GM23248 (cell line): Measurements from ENCODE around the gene BMS1. TPM values are rescaled to one million over a fixed set of nuclear protein-coding genes. Genes with fewer than 3 reads are reported as not detected.
"Not testable (repeated sequence)": the region's sequence is repeated elsewhere in the genome, so short reads cannot be mapped to it uniquely, and the experiment has no call there.

ENCODE experiments used
- DNase-seq: peaks from one replicate; pipeline ENCODE4 v3.0.0-alpha.2; 2015
- H2AFZ ChIP-seq: fragments of 200-600 bp; sonication (generic); 2 replicates; pipeline ENCODE4 v1.6.1; 2016; ENCODE audit warnings: antibody characterized with exemption
- H3F3A ChIP-seq: fragments of 200-600 bp; sonication (generic); 2 replicates; pipeline ENCODE4 v1.6.1; 2016; ENCODE audit warnings: mild to moderate bottlenecking, antibody characterized with exemption, mixed run types; ENCODE audit not compliant: insufficient read depth
- H3K27ac ChIP-seq: fragments of 200-600 bp; sonication (generic); 2 replicates; pipeline ENCODE4 v1.5.1; 2016; ENCODE audit warnings: mild to moderate bottlenecking
- H3K27me3 ChIP-seq: fragments of 200-600 bp; sonication (generic); replicated peaks from 2 replicates; pipeline ENCODE4 v1.6.1; 2016; ENCODE audit warnings: mild to moderate bottlenecking; ENCODE audit not compliant: insufficient read depth
- H3K36me3 ChIP-seq: fragments of 200-600 bp; sonication (generic); 2 replicates; pipeline ENCODE4 v1.6.1; 2016; ENCODE audit warnings: low read depth, mild to moderate bottlenecking
- H3K4me1 ChIP-seq: fragments of 200-600 bp; sonication (generic); 2 replicates; pipeline ENCODE4 v1.6.1; 2016; ENCODE audit warnings: mild to moderate bottlenecking; ENCODE audit not compliant: insufficient read depth
- H3K4me2 ChIP-seq: fragments of 200-600 bp; sonication (generic); one replicate; pipeline ENCODE4 v1.6.1; 2016; ENCODE audit warnings: mild to moderate bottlenecking; ENCODE audit not compliant: unreplicated experiment
- H3K4me3 ChIP-seq: fragments of 200-600 bp; sonication (generic); 2 replicates; pipeline ENCODE4 v1.5.1; 2016; ENCODE audit warnings: mild to moderate bottlenecking
- H3K79me2 ChIP-seq: fragments of 200-600 bp; sonication (generic); 2 replicates; pipeline ENCODE4 v1.6.1; 2016; ENCODE audit warnings: mild to moderate bottlenecking; ENCODE audit not compliant: insufficient read depth
- H3K9ac ChIP-seq: fragments of 200-600 bp; sonication (generic); 2 replicates; pipeline ENCODE4 v1.6.1; 2016; ENCODE audit warnings: mild to moderate bottlenecking
- H3K9me2 ChIP-seq: fragments of 200-600 bp; sonication (generic); 2 replicates; pipeline ENCODE4 v1.6.1; 2016; ENCODE audit warnings: mixed run types, mild to moderate bottlenecking, moderate library complexity; ENCODE audit not compliant: insufficient read depth
- H3K9me3 ChIP-seq: fragments of 200-600 bp; sonication (generic); one replicate; pipeline ENCODE4 v1.6.1; 2017; ENCODE audit warnings: low read depth
- H4K20me1 ChIP-seq: fragments of 200-600 bp; sonication (generic); 2 replicates; pipeline ENCODE4 v1.6.0; 2016; ENCODE audit not compliant: insufficient read depth
- EZH2 ChIP-seq: fragments of 200-600 bp; sonication (generic); IDR thresholded peaks from 2 replicates; pipeline ENCODE4 v1.6.1; 2018; ENCODE audit warnings: antibody characterized with exemption, mild to moderate bottlenecking; ENCODE audit not compliant: insufficient read depth, poor library complexity, severe bottlenecking
- EZH2phosphoT487 ChIP-seq: fragments of 200-600 bp; sonication (generic); IDR thresholded peaks from 2 replicates; pipeline ENCODE4 v1.6.1; 2018; ENCODE audit warnings: antibody characterized with exemption, moderate library complexity, mild to moderate bottlenecking, low read depth; ENCODE audit not compliant: insufficient read depth
- WGBS, 2 experiments: methylation state at CpG; one replicate each; pipeline ENCODE4 v1.1.6; 2015 to 2017; ENCODE audit warnings: low lambda C conversion rate in 2 of 2, low coverage in 1 of 2; ENCODE audit errors: missing lambda C conversion rate in 2 of 2; 5-methylcytosine and 5-hydroxymethylcytosine counted together
- in situ Hi-C: fragments of 300-500 bp; cut with MboI; formaldehyde crosslinking; loops from 2 replicates; pipeline ENCODE4 v1.15.0; 2020
- polyA plus RNA-seq: library from polyadenylated mRNA; unstranded; fragments of >200 nt; fragmentation: Nextera tagmentation; extraction: Ambion mirVana; gene quantifications from 2 replicates; pipeline ENCODE4 v1.2.1, GENCODE V29; 2016
- total RNA-seq: library from RNA; depleted of rRNA; stranded (reverse); fragments of >200 nt; shearing (Covaris generic); gene quantifications from 2 replicates; pipeline ENCODE4 v1.2.3, GENCODE V29; 2014; rRNA removed

The BMS1 gene, protein sequence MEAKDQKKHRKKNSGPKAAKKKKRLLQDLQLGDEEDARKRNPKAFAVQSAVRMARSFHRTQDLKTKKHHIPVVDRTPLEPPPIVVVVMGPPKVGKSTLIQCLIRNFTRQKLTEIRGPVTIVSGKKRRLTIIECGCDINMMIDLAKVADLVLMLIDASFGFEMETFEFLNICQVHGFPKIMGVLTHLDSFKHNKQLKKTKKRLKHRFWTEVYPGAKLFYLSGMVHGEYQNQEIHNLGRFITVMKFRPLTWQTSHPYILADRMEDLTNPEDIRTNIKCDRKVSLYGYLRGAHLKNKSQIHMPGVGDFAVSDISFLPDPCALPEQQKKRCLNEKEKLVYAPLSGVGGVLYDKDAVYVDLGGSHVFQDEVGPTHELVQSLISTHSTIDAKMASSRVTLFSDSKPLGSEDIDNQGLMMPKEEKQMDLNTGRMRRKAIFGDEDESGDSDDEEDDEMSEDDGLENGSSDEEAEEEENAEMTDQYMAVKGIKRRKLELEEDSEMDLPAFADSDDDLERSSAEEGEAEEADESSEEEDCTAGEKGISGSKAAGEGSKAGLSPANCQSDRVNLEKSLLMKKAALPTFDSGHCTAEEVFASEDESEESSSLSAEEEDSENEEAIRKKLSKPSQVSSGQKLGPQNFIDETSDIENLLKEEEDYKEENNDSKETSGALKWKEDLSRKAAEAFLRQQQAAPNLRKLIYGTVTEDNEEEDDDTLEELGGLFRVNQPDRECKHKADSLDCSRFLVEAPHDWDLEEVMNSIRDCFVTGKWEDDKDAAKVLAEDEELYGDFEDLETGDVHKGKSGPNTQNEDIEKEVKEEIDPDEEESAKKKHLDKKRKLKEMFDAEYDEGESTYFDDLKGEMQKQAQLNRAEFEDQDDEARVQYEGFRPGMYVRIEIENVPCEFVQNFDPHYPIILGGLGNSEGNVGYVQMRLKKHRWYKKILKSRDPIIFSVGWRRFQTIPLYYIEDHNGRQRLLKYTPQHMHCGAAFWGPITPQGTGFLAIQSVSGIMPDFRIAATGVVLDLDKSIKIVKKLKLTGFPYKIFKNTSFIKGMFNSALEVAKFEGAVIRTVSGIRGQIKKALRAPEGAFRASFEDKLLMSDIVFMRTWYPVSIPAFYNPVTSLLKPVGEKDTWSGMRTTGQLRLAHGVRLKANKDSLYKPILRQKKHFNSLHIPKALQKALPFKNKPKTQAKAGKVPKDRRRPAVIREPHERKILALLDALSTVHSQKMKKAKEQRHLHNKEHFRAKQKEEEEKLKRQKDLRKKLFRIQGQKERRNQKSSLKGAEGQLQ
- 13.9 and 14.7 TPM in 2 replicates for total RNA-seq
- polyA plus RNA-seq: 14.2 and 15.0 TPM in 2 replicates

DNA sequence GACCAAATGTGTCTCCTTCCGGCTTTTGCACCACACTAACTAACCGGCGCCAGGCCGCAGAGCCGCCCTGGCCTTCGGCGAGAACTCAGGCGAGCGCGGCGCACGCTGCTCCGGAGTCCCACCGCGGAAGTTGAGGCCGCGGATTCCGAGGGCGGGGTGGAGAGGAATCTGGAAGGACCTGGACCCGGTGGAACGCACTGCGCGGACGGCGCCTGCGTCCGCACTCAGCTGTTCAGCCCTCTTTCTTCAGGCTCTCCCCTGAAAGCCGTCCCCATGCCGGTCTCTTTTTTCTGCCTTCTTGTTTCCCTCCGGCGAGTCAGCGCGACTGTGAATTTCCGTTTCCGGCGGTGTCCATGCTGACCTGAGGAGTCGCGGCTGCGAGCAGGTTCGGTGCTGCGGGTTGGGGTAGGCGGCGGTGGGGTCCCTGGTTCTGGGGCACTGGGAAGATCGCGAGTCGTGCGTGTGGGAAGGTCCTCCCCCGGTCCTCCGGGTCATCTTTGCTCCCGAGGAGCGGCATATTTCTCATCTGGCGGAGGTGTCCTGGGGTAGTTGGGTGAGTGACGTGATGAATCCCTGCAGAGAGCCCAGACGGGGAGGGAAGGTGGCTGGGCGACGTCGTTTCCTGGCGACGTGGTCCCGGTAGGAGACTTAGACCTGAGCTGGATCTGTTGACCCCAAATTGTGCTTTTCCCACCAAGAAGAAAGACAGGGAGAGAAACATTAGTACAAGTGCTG, at the start of gene BMS1:
BMS1 (plus strand) TSS at position 350 of the 735 bp plus-strand sequence. CDS start 1,600 bp downstream, outside the sequence.
- H3K4me2 ChIP-seq: peak within 1 kb of the TSS; percentile 80
- H3K4me1 ChIP-seq: peaks cover 9% of the 10 kb centered on the region
- peaks cover 27% of the 10 kb centered on the region for H3K36me3 ChIP-seq
- peak within 1 kb of the TSS; percentile 85 for H3K27ac ChIP-seq
- no peaks in the 10 kb centered on the region for H3K27me3 ChIP-seq
- peak within 1 kb of the TSS; percentile 96 for H3K4me3 ChIP-seq
- H3F3A ChIP-seq: no peaks in the 10 kb centered on the region
- 1% methylated on average over 59 to 60 of the region's 60 CpGs for WGBS, 2 experiments
- in situ Hi-C loops: no loop called here
- H3K79me2 ChIP-seq: peaks cover 42% of the 10 kb centered on the region
- H2AFZ ChIP-seq: peak within 1 kb of the TSS; percentile 97
- no peak for TF ChIP-seq EZH2phosphoT487
- no peak for TF ChIP-seq EZH2
- no peaks in the 10 kb centered on the region for H3K9me3 ChIP-seq
- H4K20me1 ChIP-seq: no peaks in the 10 kb centered on the region
- H3K9ac ChIP-seq: peak within 1 kb of the TSS; percentile 87
- no peaks in the 10 kb centered on the region for H3K9me2 ChIP-seq
- peak; percentile 95 for DNase-seq

DNA sequence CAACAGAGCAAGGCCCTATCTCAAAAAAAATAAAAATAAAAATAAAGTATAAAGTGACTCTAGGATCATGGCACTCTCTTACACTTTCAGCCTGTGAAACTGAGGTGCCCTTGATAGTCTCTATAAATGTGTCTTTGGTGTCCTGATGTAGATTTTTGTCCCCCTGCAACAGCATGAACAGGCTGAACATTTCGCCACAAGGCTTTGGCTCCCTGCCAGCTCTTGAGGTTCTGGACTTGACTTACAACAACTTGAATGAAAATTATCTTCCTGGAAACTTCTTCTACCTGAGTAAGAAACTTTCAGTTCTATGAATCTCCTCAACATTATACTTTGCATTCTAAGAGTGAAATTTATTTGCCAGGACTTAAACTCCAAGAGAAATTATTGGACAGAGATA, 48.1 kb upstream of the BMS1 start:
- TF ChIP-seq EZH2phosphoT487 (no peak), EZH2 (no peak)
- in situ Hi-C loops: no loop called here
- H3K4me3 ChIP-seq: no peak overlapping the region
- H3K9ac ChIP-seq: no peak overlapping the region
- no peak overlapping the region for H3K4me2 ChIP-seq
- H3K36me3 ChIP-seq: no peaks in the 10 kb centered on the region
- H3K79me2 ChIP-seq: no peaks in the 10 kb centered on the region
- H3K4me1 ChIP-seq: no peaks in the 10 kb centered on the region
- no peak for DNase-seq
- H3K9me2 ChIP-seq: no peaks in the 10 kb centered on the region
- no peaks in the 10 kb centered on the region for H3K27me3 ChIP-seq
- H3K27ac ChIP-seq: no peak overlapping the region
- no peaks in the 10 kb centered on the region for H3K9me3 ChIP-seq
- no peaks in the 10 kb centered on the region for H4K20me1 ChIP-seq
- H3F3A ChIP-seq: no peaks in the 10 kb centered on the region
- 7 to 23% methylated on average over 1 of the region's 1 CpG for WGBS, 2 experiments
- H2AFZ ChIP-seq: no peak overlapping the region

DNA sequence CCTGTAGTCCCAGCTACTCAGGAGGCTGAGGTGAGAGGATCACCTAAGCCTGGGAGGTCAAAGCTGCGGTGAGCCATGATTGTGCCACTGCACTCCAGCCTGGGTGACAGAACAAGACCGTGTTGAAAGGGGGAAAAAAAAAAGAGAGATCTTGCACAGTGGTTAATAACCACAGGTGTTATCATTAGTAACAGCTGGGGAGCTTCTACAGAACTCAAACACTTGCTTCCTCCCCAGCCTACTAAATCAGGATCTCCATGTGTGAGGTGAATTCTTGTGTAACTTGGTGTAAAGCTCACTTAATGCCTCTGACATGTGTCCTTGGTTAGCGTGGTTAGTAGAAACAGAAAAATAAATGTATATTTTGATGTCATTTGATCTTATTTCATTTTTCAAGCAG, 43.9 kb upstream of the BMS1 start:
- Histone ChIP-seq H2AFZ (no peak overlapping the region), H3K4me2 (no peak overlapping the region), H3K9ac (no peak overlapping the region), H3K27me3 (no peaks in the 10 kb centered on the region), H3K27ac (no peak overlapping the region), H3K79me2 (no peaks in the 10 kb centered on the region), H3K36me3 (no peaks in the 10 kb centered on the region), H4K20me1 (no peaks in the 10 kb centered on the region), H3K9me3 (no peaks in the 10 kb centered on the region), H3K4me3 (no peak overlapping the region), H3F3A (no peaks in the 10 kb centered on the region), H3K9me2 (no peaks in the 10 kb centered on the region), H3K4me1 (no peaks in the 10 kb centered on the region)
- TF ChIP-seq EZH2phosphoT487: no peak
- TF ChIP-seq EZH2: no peak
- DNase-seq: no peak
- WGBS, 2 experiments: 21 to 32% methylated on average over 3 of the region's 3 CpGs
- in situ Hi-C loops: no loop called here

DNA sequence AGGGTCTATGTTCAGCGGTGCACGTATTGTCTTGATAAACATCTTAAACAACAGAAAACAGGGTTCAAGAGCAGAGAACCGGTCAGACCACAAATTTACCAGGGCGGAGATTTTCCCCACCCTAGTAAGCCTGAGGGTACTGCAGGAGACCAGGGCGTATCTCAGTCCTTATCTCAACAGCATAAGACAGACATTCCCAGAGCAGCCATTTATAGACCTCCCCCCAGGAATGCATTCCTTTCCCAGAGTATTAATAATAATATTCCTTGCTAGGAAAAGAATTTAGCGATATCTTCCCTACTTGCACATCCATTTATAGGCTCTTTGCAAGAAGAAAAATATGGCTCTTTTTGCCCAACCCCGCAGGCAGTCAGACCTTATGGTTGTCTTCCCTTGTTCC, 41.1 kb upstream of the BMS1 start:
- 58 to 61% methylated on average over 7 of the region's 7 CpGs for WGBS, 2 experiments
- not testable (repeated sequence) for H3F3A ChIP-seq, H3K4me3 ChIP-seq

More for the DNA sequence above, 41.1 kb upstream of the BMS1 start:
- H3K9me2 ChIP-seq, H3K79me2 ChIP-seq, H3K36me3 ChIP-seq, H3K4me1 ChIP-seq, H3K4me2 ChIP-seq, H3K27ac ChIP-seq, H2AFZ ChIP-seq, H3K9ac ChIP-seq, H3K9me3 ChIP-seq, H3K27me3 ChIP-seq, DNase-seq, H4K20me1 ChIP-seq, in situ Hi-C loops: not testable (repeated sequence)
